Smooth muscle cell (in vitro differentiated cells): Measurements from ENCODE around the gene COBL. TPM values are rescaled to one million over a fixed set of nuclear protein-coding genes. Genes with fewer than 3 reads are reported as not detected.

Source experiments
- DNase-seq: peaks from one replicate; lab custom pipeline; 2025; ENCODE audit not compliant: unreplicated experiment; lab: John Stamatoyannopoulos, UW
- H2AFZ ChIP-seq: fragments of 200-600 bp; sonication (generic); 2 replicates; pipeline ENCODE4 v1.6.0; 2016; ENCODE audit warnings: antibody characterized with exemption, low read depth, mild to moderate bottlenecking
- H3F3A ChIP-seq: fragments of 200-600 bp; sonication (generic); 2 replicates; pipeline ENCODE4 v1.6.0; 2017; ENCODE audit warnings: antibody characterized with exemption, low read depth
- H3K27ac ChIP-seq: fragments of 200-600 bp; sonication (generic); 2 replicates; pipeline ENCODE4 v1.5.1; 2016; ENCODE audit warnings: low read depth, mild to moderate bottlenecking
- H3K27me3 ChIP-seq: fragments of 200-600 bp; sonication (generic); 2 replicates; pipeline ENCODE4 v1.6.1; 2016; ENCODE audit warnings: low read depth, mild to moderate bottlenecking
- H3K36me3 ChIP-seq: fragments of 200-600 bp; sonication (generic); 2 replicates; pipeline ENCODE4 v1.5.1; 2016; ENCODE audit warnings: low read depth
- H3K4me1 ChIP-seq: fragments of 200-600 bp; sonication (generic); 2 replicates; pipeline ENCODE4 v1.5.1; 2016; ENCODE audit warnings: low read depth
- H3K4me2 ChIP-seq: fragments of 200-600 bp; sonication (generic); 2 replicates; pipeline ENCODE4 v1.6.0; 2016; ENCODE audit warnings: mild to moderate bottlenecking
- H3K4me3 ChIP-seq: fragments of 200-600 bp; sonication (generic); 2 replicates; pipeline ENCODE4 v1.5.1; 2016; ENCODE audit warnings: mild to moderate bottlenecking
- H3K79me2 ChIP-seq: fragments of 200-600 bp; sonication (generic); 2 replicates; pipeline ENCODE4 v1.6.0; 2016; ENCODE audit warnings: low read depth, mild to moderate bottlenecking
- H3K9ac ChIP-seq: fragments of 200-600 bp; sonication (generic); 2 replicates; pipeline ENCODE4 v1.6.0; 2016; ENCODE audit warnings: low read depth
- H3K9me3 ChIP-seq: fragments of 200-600 bp; sonication (generic); replicated peaks from 2 replicates; pipeline ENCODE4 v1.5.1; 2016; ENCODE audit warnings: low read depth
- H4K20me1 ChIP-seq: fragments of 200-600 bp; sonication (generic); 2 replicates; pipeline ENCODE4 v1.6.0; 2016; ENCODE audit warnings: low read depth
- WGBS: methylation state at CpG from one replicate; pipeline ENCODE4 v1.1.7; 2016; ENCODE audit warnings: low lambda C conversion rate; 5-methylcytosine and 5-hydroxymethylcytosine counted together
- polyA plus RNA-seq: library from polyadenylated mRNA; unstranded; fragments of >200 nt; fragmentation: Nextera tagmentation; extraction: Ambion mirVana; gene quantifications from 2 replicates; pipeline ENCODE4 v1.2.1, GENCODE V29; 2016
- total RNA-seq: library from RNA; depleted of rRNA; stranded (reverse); fragments of >200 nt; gene quantifications from 2 replicates; pipeline ENCODE4 v1.2.3, GENCODE V29; 2014
- TF ChIP-seq, protein P1 (sequence below): fragments of 200-600 bp; sonication (generic); IDR thresholded peaks from 2 replicates; pipeline ENCODE4 v1.5.1; 2017; ENCODE audit warnings: borderline replicate concordance, mild to moderate bottlenecking, antibody characterized with exemption; ENCODE audit not compliant: insufficient read depth, poor library complexity, severe bottlenecking

Gene COBL
- total and polyA plus RNA-seq, 2 experiments from 2014 or later = 0.47 to 2.8 TPM

GRCh38 chr7:51273360-51273759 lies 43.2 kb downstream of the COBL start:
- no peak for DNase-seq
- Histone ChIP-seq H3K4me1 (peaks cover 12% of the 10 kb centered on the region), H3K27ac (no peak overlapping the region), H2AFZ (no peak overlapping the region), H3K4me3 (no peak overlapping the region), H3K4me2 (no peak overlapping the region), H3K79me2 (no peaks in the 10 kb centered on the region), H3K27me3 (no peaks in the 10 kb centered on the region), H3F3A (peaks cover 6% of the 10 kb centered on the region), H3K9me3 (no peaks in the 10 kb centered on the region), H4K20me1 (no peaks in the 10 kb centered on the region), H3K9ac (no peak overlapping the region), H3K36me3 (no peaks in the 10 kb centered on the region)
- TF ChIP-seq, protein P1, sequence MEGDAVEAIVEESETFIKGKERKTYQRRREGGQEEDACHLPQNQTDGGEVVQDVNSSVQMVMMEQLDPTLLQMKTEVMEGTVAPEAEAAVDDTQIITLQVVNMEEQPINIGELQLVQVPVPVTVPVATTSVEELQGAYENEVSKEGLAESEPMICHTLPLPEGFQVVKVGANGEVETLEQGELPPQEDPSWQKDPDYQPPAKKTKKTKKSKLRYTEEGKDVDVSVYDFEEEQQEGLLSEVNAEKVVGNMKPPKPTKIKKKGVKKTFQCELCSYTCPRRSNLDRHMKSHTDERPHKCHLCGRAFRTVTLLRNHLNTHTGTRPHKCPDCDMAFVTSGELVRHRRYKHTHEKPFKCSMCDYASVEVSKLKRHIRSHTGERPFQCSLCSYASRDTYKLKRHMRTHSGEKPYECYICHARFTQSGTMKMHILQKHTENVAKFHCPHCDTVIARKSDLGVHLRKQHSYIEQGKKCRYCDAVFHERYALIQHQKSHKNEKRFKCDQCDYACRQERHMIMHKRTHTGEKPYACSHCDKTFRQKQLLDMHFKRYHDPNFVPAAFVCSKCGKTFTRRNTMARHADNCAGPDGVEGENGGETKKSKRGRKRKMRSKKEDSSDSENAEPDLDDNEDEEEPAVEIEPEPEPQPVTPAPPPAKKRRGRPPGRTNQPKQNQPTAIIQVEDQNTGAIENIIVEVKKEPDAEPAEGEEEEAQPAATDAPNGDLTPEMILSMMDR = no peak
- 86% methylated on average over 1 of the region's 1 CpG for WGBS

GRCh38 chr7:51270965-51271364 lies 45.6 kb downstream of the COBL start:
- no peak for DNase-seq
- H3K4me3 ChIP-seq = no peak overlapping the region
- no peaks in the 10 kb centered on the region for H4K20me1 ChIP-seq
- no peaks in the 10 kb centered on the region for H3K36me3 ChIP-seq
- H3K4me1 ChIP-seq = peaks cover 11% of the 10 kb centered on the region
- H3K79me2 ChIP-seq = no peaks in the 10 kb centered on the region
- no peaks in the 10 kb centered on the region for H3K27me3 ChIP-seq
- 91% methylated on average over 5 of the region's 5 CpGs for WGBS
- H3F3A ChIP-seq = no peaks in the 10 kb centered on the region
- TF ChIP-seq, protein P1 = no peak
- no peak overlapping the region for H2AFZ ChIP-seq
- no peaks in the 10 kb centered on the region for H3K9me3 ChIP-seq
- no peak overlapping the region for H3K4me2 ChIP-seq
- H3K27ac ChIP-seq = no peak overlapping the region
- no peak overlapping the region for H3K9ac ChIP-seq

GRCh38 chr7:51269911-51270310 lies 46.7 kb downstream of the COBL start:
- Histone ChIP-seq H3K27ac (no peak overlapping the region), H3K4me3 (no peak overlapping the region), H3K27me3 (no peaks in the 10 kb centered on the region), H4K20me1 (no peaks in the 10 kb centered on the region), H3K4me2 (no peak overlapping the region), H3K36me3 (no peaks in the 10 kb centered on the region), H3K4me1 (peaks cover 8% of the 10 kb centered on the region), H3K9ac (no peak overlapping the region), H3K79me2 (no peaks in the 10 kb centered on the region), H3K9me3 (no peaks in the 10 kb centered on the region), H2AFZ (no peak overlapping the region), H3F3A (no peaks in the 10 kb centered on the region)
- WGBS = 91% methylated on average over 5 of the region's 5 CpGs
- TF ChIP-seq, protein P1 = no peak
- no peak for DNase-seq

DNA sequence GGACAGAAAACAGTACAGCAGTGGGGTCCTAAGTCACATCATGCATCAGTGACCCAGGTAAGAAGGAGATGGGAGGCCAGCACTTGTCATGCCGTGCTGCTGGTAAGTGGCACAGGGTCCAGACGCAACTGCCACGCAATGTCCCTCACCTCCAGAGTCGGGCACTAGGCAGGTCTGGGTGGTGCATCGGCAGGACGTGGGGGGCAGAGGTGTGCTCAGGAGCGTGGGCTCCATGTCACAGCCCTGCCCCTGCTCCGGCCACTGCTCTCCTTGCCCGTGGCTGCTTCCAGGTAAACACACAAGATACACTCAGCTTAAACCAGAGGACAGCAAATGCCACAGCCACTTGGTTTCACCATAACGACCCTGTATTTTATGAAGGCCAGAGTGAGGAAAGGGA lies 47.3 kb downstream of the COBL start:
- Histone ChIP-seq H3K27me3 (no peaks in the 10 kb centered on the region), H3F3A (no peaks in the 10 kb centered on the region), H3K4me3 (no peak overlapping the region), H3K4me1 (peaks cover 2% of the 10 kb centered on the region), H3K36me3 (no peaks in the 10 kb centered on the region), H4K20me1 (no peaks in the 10 kb centered on the region), H2AFZ (no peak overlapping the region), H3K9me3 (no peaks in the 10 kb centered on the region), H3K4me2 (no peak overlapping the region), H3K9ac (no peak overlapping the region), H3K27ac (no peak overlapping the region), H3K79me2 (no peaks in the 10 kb centered on the region)
- TF ChIP-seq, protein P1 = no peak
- WGBS = 95% methylated on average over 10 of the region's 10 CpGs
- no peak for DNase-seq
